ENCODE results near the gene SRPRA.

The SRPRA gene, protein sequence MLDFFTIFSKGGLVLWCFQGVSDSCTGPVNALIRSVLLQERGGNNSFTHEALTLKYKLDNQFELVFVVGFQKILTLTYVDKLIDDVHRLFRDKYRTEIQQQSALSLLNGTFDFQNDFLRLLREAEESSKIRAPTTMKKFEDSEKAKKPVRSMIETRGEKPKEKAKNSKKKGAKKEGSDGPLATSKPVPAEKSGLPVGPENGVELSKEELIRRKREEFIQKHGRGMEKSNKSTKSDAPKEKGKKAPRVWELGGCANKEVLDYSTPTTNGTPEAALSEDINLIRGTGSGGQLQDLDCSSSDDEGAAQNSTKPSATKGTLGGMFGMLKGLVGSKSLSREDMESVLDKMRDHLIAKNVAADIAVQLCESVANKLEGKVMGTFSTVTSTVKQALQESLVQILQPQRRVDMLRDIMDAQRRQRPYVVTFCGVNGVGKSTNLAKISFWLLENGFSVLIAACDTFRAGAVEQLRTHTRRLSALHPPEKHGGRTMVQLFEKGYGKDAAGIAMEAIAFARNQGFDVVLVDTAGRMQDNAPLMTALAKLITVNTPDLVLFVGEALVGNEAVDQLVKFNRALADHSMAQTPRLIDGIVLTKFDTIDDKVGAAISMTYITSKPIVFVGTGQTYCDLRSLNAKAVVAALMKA

DNA sequence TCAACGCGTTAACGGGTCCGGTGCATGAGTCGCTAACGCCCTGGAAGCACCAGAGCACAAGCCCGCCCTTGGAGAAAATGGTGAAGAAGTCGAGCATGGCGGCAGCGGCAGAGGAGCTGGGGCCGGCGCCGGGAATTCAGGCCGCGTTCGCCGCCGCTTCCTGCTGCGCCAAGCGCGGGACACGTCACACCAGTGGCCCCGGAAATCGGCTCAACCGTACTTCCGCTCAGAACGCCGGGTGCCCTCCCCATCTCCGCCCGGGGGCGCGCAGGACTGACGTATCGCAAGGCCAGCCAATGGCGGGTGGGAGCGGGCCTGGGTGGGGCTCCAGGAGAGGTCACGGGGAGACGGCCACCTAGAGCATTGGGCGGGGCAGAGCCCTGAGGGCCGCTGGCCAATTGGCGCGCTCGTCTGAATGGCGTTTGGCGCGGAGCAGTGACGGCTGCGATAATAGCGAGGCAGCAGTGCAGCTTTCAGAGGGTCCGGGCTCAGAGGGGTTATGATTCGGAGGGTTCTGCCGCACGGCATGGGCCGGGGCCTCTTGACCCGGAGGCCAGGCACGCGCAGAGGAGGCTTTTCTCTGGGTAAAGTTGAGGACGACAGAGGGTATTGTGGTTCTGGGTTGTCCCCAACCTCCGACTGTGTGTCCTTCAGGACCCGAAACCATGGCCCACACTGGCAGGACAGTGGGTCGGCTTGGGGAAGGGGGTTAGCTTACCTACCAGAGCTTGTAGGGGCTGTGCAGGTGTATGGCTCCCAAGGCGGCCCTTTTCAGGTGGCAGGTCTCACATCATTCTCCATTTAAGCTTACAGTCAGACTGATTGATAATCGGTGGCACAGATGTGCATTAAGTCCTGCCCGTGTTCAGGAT lies at the start of gene SRPRA, which contains the start of gene FOXRED1:
SRPRA (minus strand) TSS at position 188 of the 872 bp plus-strand sequence; CDS start at position 97, 91 bp downstream.
FOXRED1 (plus strand) TSS at position 447 of the 872 bp plus-strand sequence; CDS start at position 500, 53 bp downstream.
- Histone ChIP-seq H3K79me2 (ENCODE audit: insufficient read depth, low read length) (peaks cover 60% of the 10 kb centered on the region), H3F3A (ENCODE audit: low read depth) (no peaks in the 10 kb centered on the region), H3K36me3 (ENCODE audit: insufficient read depth, low read length) (peaks cover 29% of the 10 kb centered on the region; the same call in 1 of the 2 replicates), H3K4me2 (ENCODE audit: low read depth, low read length, poor library complexity, severe bottlenecking) (peak within 1 kb of the TSS; percentile 100), H3K27me3 (ENCODE audit: insufficient read depth, low read length, poor library complexity, severe bottlenecking) (no peaks in the 10 kb centered on the region), H3K9me2 (replicated peaks; ENCODE audit: low read depth, low read length) (no peaks in the 10 kb centered on the region), H3K9me3 (ENCODE audit: insufficient read depth, low read depth, low read length) (no peaks in the 10 kb centered on the region), H3K9ac (ENCODE audit: low read depth, low read length, poor library complexity, severe bottlenecking) (peak within 1 kb of the TSS; percentile 98), H2AFZ (ENCODE audit: low read length) (peak within 1 kb of the TSS; percentile 88), H3K4me1 (ENCODE audit: insufficient read depth, low read length, poor library complexity, severe bottlenecking) (peaks cover 32% of the 10 kb centered on the region), H4K20me1 (ENCODE audit: insufficient read depth, low read length, poor library complexity, severe bottlenecking) (peaks cover 15% of the 10 kb centered on the region), H3K4me3 (ENCODE audit: low read length, poor library complexity, severe bottlenecking) (peak within 1 kb of the TSS; percentile 100)
- TF ChIP-seq CTCF (conservative IDR thresholded peaks at IDR 0.05; ENCODE audit: low read length) (no peak), EZH2phosphoT487 (IDR thresholded peaks at IDR 0.05; ENCODE audit: borderline replicate concordance) (no peak)

DNA sequence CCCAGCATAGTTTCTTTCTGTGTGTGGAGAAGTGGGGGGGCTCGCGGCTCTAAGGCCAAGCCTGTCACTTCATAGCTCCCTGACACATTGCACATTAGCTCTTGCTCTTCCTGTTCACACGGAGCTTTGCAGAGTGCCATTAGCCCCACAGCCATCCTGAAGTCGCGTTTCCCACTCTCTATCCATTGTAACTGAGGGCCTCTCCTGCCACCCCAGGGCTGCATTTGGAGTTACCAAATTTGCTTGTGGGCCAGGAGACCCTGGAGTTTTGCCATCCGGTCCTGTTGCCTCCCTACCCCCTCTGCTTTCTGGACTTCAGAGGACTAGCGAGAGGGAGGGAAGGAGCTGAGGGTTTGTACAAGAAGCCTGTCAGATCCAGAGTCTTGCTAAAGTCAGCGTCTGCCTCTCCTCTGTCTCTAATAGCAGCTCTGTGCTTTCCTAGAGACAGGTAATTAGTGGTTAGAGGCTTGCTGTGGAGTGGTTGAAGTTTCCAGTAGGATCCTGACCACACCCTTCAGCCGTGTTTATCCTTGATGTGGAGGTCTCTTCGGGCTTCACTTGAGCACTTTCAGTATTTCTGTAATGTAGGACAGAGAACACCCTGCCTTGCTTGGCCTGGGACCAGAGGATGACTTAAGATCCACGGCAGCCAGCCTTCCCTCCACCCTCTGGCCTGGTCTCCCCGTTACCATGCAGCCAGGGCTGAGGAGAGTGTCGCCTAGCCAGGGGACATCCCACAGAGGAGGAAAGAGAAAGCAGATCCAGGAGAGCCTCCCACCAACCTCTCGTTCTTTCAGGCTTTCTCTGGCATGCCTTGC lies 49.3 kb upstream of the SRPRA start:
- no peak for TF ChIP-seq EZH2phosphoT487 (IDR thresholded peaks at IDR 0.05; ENCODE audit: borderline replicate concordance)
- no peak for TF ChIP-seq CTCF (conservative IDR thresholded peaks at IDR 0.05; ENCODE audit: low read length)
- Histone ChIP-seq H4K20me1 (ENCODE audit: insufficient read depth, low read length, poor library complexity, severe bottlenecking) (no peaks in the 10 kb centered on the region), H3F3A (ENCODE audit: low read depth) (peaks cover 23% of the 10 kb centered on the region; the same call in 1 of the 2 replicates), H3K27me3 (ENCODE audit: insufficient read depth, low read length, poor library complexity, severe bottlenecking) (no peaks in the 10 kb centered on the region), H3K36me3 (ENCODE audit: insufficient read depth, low read length) (peaks cover 8% of the 10 kb centered on the region), H3K9me2 (replicated peaks; ENCODE audit: low read depth, low read length) (no peaks in the 10 kb centered on the region), H3K4me3 (ENCODE audit: low read length, poor library complexity, severe bottlenecking) (peak overlapping the region; percentile 69), H3K79me2 (ENCODE audit: insufficient read depth, low read length) (peaks cover 51% of the 10 kb centered on the region), H2AFZ (ENCODE audit: low read length) (no peak overlapping the region), H3K9me3 (ENCODE audit: insufficient read depth, low read depth, low read length) (no peaks in the 10 kb centered on the region), H3K4me2 (ENCODE audit: low read depth, low read length, poor library complexity, severe bottlenecking) (peak overlapping the region; percentile 90), H3K4me1 (ENCODE audit: insufficient read depth, low read length, poor library complexity, severe bottlenecking) (peaks cover 38% of the 10 kb centered on the region), H3K9ac (ENCODE audit: low read depth, low read length, poor library complexity, severe bottlenecking) (peak overlapping the region; percentile 89)

GRCh38 chr11:126317432-126317755 lies 48.7 kb upstream of the SRPRA start:
- Histone ChIP-seq H3K9me2 (replicated peaks; ENCODE audit: low read depth, low read length) (no peaks in the 10 kb centered on the region), H3K4me2 (ENCODE audit: low read depth, low read length, poor library complexity, severe bottlenecking) (peak overlapping the region; percentile 90), H3K36me3 (ENCODE audit: insufficient read depth, low read length) (peaks cover 8% of the 10 kb centered on the region), H3F3A (ENCODE audit: low read depth) (peaks cover 23% of the 10 kb centered on the region; the same call in 1 of the 2 replicates), H4K20me1 (ENCODE audit: insufficient read depth, low read length, poor library complexity, severe bottlenecking) (no peaks in the 10 kb centered on the region), H3K9me3 (ENCODE audit: insufficient read depth, low read depth, low read length) (no peaks in the 10 kb centered on the region), H3K9ac (ENCODE audit: low read depth, low read length, poor library complexity, severe bottlenecking) (peak overlapping the region; percentile 89), H3K4me1 (ENCODE audit: insufficient read depth, low read length, poor library complexity, severe bottlenecking) (peaks cover 41% of the 10 kb centered on the region), H3K79me2 (ENCODE audit: insufficient read depth, low read length) (peaks cover 54% of the 10 kb centered on the region), H3K27me3 (ENCODE audit: insufficient read depth, low read length, poor library complexity, severe bottlenecking) (no peaks in the 10 kb centered on the region), H3K4me3 (ENCODE audit: low read length, poor library complexity, severe bottlenecking) (peak overlapping the region; percentile 69), H2AFZ (ENCODE audit: low read length) (no peak overlapping the region)
- TF ChIP-seq CTCF (conservative IDR thresholded peaks at IDR 0.05; ENCODE audit: low read length) (no peak), EZH2phosphoT487 (IDR thresholded peaks at IDR 0.05; ENCODE audit: borderline replicate concordance) (no peak)

Measured in Loucy (cell line).